ENCODE results near the gene RPS4Y2.

Gene RPS4Y2

GRCh38 chrY:20755808-20756207 is at the start of gene RPS4Y2:
Gene RPS4Y2, plus strand, starts transcription at chrY:20756108. Its CDS starts 56 bp downstream, at chrY:20756164.
- no peak for DNase-seq

- DNase-seq = no peak
These were observed 41.5 kb upstream of the RPS4Y2 start for GRCh38 chrY:20714391-20714790.

DNA sequence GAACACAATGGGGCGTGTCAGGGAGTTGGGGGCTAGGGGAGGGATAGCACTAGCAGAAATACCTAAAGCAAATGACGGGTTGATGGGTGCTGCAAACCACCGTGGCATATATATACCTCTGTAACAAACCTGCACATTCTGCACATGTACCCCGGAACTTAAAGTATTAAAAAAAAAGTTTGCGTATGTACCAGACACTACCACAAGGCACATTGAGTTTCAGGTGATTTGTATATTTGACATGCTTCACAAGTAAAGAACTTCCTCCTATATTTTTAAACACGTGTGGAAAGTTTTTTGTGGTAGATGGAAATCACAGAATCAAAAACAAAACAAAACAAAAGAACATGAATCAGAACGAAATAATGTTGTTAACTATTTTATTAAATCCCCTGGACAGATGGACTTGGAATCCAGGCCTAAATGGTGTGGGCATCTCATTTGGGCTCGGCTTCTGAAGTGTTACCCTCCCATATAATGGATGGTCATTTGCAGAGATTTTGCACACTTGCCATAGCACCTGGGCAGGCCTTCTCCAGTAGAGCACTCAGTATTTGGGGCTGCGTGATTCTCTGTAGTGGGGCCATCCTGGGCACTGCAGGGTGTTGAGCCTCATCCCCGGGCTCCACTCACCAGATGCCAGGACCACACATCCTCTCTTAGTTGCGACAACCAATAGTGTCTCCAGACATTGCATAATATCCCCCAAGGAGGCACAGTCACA is 29.6 kb upstream of the RPS4Y2 start:
- no peak for DNase-seq

GRCh38 chrY:20735200-20735599 is 20.7 kb upstream of the RPS4Y2 start:
- no peak for DNase-seq

GRCh38 chrY:20739806-20740205 is 16.1 kb upstream of the RPS4Y2 start:
- no peak for DNase-seq

GRCh38 chrY:20740609-20741008 is 15.3 kb upstream of the RPS4Y2 start:
- peak in 1 of 2 donors; percentile 7 for DNase-seq

DNA sequence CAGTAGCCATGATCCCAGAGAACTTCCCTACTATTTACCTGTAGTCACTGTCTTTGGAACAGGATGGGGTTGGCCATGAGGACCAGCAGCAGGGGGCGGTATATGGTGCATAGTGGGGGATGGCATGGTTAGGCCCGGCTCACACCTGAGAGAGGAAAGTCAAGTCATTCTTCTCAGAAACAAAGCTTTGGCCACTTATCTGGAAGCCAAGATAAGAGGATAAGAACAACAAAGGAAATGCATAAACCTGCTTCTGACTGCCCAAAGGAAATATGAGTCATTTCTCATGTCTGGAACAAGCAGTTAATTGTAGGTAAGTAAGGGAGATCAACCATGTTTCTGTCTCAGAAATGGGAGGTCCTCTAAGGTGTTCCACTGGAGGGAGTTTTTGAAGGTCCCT is 10.8 kb upstream of the RPS4Y2 start:
- peak in 1 of 2 donors; percentile 21 for DNase-seq

DNA sequence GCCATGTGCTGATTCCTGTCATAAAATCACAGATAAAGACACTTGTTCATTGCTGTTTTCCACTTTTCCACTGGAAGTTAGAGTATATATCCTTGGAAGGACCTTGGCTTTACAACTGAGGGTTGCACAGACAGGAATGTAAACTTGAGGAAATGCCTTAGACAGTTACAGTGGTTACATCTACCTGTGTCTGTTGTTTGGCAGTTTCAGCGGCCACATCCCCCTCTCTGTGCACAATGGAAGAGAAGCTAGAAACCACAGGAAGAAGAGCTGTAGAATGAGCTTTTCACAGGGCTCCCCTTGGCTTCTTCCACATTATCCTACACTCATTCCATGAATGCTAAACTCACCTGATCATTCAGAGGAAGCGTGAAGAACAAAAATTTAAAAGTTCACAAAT is 9.0 kb upstream of the RPS4Y2 start:
- peak in 1 of 2 donors; percentile 12 for DNase-seq

DNA sequence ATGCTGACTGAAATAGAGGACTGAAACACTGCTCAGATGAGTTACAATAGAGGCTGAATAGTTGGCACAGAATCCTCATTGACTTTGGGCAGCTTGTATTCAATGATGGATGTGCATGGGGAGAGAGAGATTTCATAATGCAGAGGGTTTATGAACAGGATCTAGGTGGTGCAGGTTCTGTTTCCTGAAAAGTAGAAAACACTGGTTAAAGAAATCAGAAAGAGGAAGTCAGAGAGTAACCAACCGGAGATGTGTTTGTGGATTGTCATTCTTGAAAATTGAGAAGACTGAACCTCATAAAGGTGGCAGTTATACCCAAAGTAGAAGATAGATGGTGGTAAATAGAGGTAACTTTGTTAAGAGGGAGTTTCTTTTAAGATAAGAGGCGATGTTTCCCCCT is 8.0 kb downstream of the RPS4Y2 start:
- peak in 1 of 2 donors; percentile 1 for DNase-seq

DNA sequence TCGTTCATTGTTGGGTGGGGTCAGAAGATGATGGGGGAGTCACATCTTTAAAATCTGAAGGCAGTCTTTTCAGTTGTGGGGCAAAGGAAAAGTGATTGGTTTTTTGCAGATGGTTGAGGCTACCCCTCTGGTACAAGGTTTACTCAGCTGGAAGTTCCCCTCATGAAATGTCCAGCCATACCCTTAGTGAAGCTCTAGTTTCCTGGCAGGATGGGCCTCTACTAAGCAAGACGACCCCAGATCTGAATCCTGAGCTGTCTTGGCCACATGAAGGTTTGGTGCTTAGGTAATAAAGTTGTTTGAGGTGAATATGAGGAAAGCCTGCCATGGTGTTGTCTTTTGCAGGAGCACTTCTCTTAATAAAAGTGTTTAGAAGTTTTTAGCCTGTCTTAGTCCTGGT is 9.2 kb downstream of the RPS4Y2 start:
- DNase-seq = no peak

- DNase-seq = no peak
These were observed 14.8 kb downstream of the RPS4Y2 start for GRCh38 chrY:20770755-20771154.

DNA sequence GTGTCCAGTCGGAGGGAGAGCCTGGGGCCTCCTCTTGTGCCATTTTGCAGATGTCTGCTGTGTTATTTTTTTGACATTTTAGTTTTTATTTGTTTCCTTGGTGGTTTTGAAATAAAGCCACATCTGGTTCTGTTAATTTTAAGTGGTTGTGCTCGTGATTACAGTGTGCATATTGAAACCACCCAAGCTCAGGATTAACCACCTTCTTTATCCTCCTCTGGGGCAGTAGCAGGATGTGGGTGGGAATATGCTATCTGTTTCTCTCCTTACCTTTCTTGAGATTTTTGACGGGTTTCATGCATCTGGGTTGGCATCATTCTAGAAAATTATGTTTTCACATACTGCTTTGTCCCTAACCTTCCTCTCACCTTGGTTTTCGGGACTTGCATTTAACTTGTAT is 20.2 kb downstream of the RPS4Y2 start:
- no peak for DNase-seq

- no peak for DNase-seq
These were observed 24.3 kb downstream of the RPS4Y2 start for GRCh38 chrY:20780104-20780654.

DNA sequence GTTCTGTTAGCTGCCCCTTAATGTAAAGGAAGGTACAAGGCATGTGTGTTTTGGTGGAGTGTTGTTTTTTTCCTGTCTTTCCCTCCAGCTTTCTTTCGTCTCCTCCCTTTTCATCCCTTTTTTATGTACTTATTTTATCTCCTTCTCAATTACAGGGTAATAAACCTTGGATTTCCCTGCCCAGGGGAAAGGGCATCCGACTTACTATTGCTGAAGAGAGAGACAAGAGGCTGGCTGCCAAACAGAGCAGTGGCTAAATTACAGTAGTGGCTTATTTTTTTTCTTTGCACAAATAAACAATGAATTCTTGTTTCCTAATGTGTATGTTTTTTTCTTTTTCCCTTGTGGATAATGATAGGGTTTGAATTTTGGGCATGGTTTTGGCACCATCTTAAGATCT is 24.9 kb downstream of the RPS4Y2 start:
- DNase-seq = no peak

DNA sequence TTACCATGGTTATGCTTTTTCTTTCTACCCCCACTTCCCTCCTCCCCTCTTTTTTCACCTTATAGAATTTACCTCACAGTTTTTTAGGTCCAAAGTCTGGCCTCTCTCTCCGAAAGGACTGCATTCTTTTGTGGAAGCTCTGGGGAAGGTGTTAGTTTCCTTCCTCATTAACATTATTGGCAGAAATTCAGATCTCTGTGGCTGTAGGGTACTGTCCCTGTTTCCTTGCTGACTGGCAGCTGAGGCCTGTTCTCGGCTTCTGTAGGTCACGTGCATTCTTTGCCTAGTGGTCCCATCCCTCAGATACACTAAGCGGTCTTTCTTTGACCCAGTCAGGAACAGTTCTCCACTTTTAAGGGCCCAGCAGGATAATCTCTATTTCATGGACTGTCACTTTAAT is 25.5 kb downstream of the RPS4Y2 start:
- no peak for DNase-seq

DNA sequence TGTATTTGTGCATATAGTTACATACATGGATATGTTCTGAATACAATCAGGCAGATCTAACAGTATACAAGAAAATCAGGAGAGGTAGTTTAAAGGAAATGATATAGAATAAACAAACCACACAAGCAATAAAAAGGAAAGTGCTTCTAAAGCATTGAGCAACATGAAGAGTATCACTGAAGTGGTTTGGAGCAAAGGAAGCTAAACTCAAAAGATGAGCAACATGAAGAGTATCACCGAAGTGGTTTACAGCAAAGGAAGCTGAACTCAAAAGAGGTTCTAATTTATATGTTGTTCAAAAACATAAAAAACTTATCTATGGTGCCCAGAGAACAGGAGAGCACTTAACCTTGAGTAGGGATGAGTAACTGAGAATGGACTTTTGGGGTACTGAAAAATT is 29.1 kb downstream of the RPS4Y2 start:
- DNase-seq = no peak

DNA sequence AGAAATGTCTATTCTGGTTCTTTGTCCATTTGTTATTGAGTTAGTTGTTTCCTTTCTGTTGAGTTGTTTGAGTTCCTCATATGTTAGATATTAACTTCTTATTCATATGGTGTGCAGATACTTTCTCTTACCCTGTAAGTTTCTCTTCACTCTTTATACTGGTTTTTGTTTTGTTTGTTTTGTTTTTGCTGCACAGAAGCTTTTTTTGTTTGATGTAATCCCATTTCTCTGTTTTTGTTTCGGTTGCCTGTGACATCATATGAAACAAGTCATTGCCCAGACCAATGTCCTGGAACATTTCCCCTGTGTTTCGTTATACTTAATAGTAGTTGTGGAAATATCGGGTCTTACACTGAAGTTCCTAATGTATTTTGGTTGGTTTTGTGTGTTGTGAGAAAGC is 31.2 kb downstream of the RPS4Y2 start:
- DNase-seq = no peak

- DNase-seq = peak in 1 of 2 donors; percentile 62
These were observed 42.6 kb downstream of the RPS4Y2 start for GRCh38 chrY:20798351-20799049.

- no peak for DNase-seq
These were observed 46.8 kb downstream of the RPS4Y2 start for GRCh38 chrY:20802659-20803058.

DNA sequence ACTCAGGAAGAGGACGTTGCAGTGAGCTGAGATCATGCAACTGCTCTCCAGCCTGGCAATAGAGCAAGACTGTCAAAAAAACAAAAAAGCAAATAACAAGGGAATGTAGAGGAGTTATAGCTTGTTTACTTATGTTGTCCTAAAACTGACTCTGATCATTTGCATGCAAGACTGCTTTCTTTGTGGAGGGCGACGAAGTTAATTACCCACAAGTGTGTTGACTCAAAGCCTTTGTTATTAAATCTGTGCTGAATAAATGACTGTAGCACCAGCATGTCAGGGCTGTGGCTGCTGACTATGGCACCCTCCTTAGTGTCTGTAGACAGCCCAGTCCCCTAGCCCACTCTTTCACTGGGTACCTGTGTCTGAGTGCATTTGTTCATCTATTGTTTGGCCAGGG is 50.3 kb downstream of the RPS4Y2 start:
- DNase-seq = no peak

DNA sequence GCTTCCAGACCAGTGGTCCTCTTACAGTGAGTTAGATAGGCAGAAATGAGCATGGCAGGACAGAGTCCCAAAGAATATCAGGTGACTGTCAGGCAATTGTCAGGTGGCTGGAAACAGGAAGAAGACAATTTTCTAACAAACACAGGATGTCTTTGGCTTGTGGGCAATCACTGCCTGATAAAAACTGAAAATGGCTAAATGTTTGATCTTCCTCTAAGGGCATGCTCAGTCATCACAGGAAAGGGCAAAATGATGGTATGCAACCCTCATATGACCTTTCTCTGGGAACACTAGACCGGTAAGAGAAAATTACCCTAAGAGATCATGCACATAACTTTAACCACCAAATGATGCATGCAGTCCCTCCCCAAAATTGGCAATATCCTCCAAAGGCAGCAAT is 57.6 kb downstream of the RPS4Y2 start:
- peak in 1 of 2 donors; percentile 23 for DNase-seq

GRCh38 chrY:20814794-20815193 is 58.9 kb downstream of the RPS4Y2 start:
- DNase-seq = no peak

- no peak for DNase-seq
These were observed 61.2 kb downstream of the RPS4Y2 start for GRCh38 chrY:20817067-20817466.

Measured in CD4-positive, alpha-beta T cell treated with Interferon alpha-2 for 1 hour (primary cell).